NAMALWA (cell line): ENCODE measurements around the gene HIKESHI.

ENCODE experiments used
- DNase-seq: peaks from one replicate; pipeline ENCODE4 v3.0.0-alpha.2; 2015; ENCODE audit warnings: low spot score

The HIKESHI gene

GRCh38 chr11:86374586-86374985, 72.5 kb downstream of the HIKESHI start, which contains the start of gene CCDC81:
CCDC81 (plus strand) TSS chr11:86374887; CDS start chr11:86375164, 277 bp downstream.
- no peak for DNase-seq

- DNase-seq, result no peak
Measured at GRCh38 chr11:86377972-86378371, 75.9 kb downstream of the HIKESHI start.

- DNase-seq, result no peak
Measured at GRCh38 chr11:86380295-86381059, 78.4 kb downstream of the HIKESHI start.

- no peak for DNase-seq
Measured at GRCh38 chr11:86383041-86383955, 81.3 kb downstream of the HIKESHI start.

- DNase-seq, result no peak
Measured at GRCh38 chr11:86386283-86386682, 84.2 kb downstream of the HIKESHI start.

- DNase-seq, result no peak
Measured at GRCh38 chr11:86386746-86387145, 84.7 kb downstream of the HIKESHI start.

GRCh38 chr11:86388198-86388597, 86.2 kb downstream of the HIKESHI start:
- no peak for DNase-seq

- DNase-seq, result no peak
Measured at GRCh38 chr11:86390487-86390886, 88.4 kb downstream of the HIKESHI start.

- DNase-seq, result no peak
Measured at GRCh38 chr11:86395061-86395551, 93.1 kb downstream of the HIKESHI start.
